ENCODE measurements around the gene FSTL4. TPM values are rescaled to one million over a fixed set of nuclear protein-coding genes. Genes with fewer than 3 reads are reported as not detected.

The FSTL4 gene
- total RNA-seq, 6 donors from 2014 or later, result 0.49 to 4.6 (median 1.1) TPM

GRCh38 chr5:133526368-133526767 lies 86.0 kb downstream of the FSTL4 start:
- no peak for TF ChIP-seq POLR2A (IDR thresholded peaks at IDR 0.05)
- no peak for TF ChIP-seq POLR2AphosphoS5 (IDR thresholded peaks at IDR 0.05)
- TF ChIP-seq CTCF (IDR thresholded peaks at IDR 0.05), result no peak
- no peak for TF ChIP-seq EP300 (IDR thresholded peaks at IDR 0.05)
- Histone ChIP-seq H3K36me3 (no peaks in the 10 kb centered on the region), H3K9me3 (no peaks in the 10 kb centered on the region), H3K27ac (no peak overlapping the region), H3K27me3 (no peaks in the 10 kb centered on the region), H3K4me3 (no peak overlapping the region), H3K4me1 (no peaks in the 10 kb centered on the region)
- no peak for ATAC-seq (ENCODE audit: low FRiP score in 2 of 2)
- 84 to 90% methylated on average over 7 of the region's 7 CpGs for WGBS, 2 donors
- DNase-seq, result no peak

GRCh38 chr5:133525126-133525525 lies 87.2 kb downstream of the FSTL4 start:
- H3K27me3 ChIP-seq, result no peaks in the 10 kb centered on the region
- H3K9me3 ChIP-seq, result no peaks in the 10 kb centered on the region
- H3K4me1 ChIP-seq, result peaks cover 0 to 3% (median 0%) of the 10 kb centered on the region in 4 donors
- DNase-seq (no peak), ATAC-seq (ENCODE audit: low FRiP score in 2 of 2) (no peak)
- no peak overlapping the region for H3K27ac ChIP-seq
- H3K4me3 ChIP-seq, result no peak overlapping the region
- no peaks in the 10 kb centered on the region for H3K36me3 ChIP-seq
- no peak for TF ChIP-seq POLR2AphosphoS5 (IDR thresholded peaks at IDR 0.05)
- 75 to 85% methylated on average over 3 of the region's 3 CpGs for WGBS, 2 donors

GRCh38 chr5:133524666-133525065 lies 87.7 kb downstream of the FSTL4 start:
- WGBS, 2 donors, result 80 to 100% methylated on average over 3 to 4 of the region's 4 CpGs
- Histone ChIP-seq H3K4me1 (peaks cover 0 to 3% (median 0%) of the 10 kb centered on the region in 4 donors), H3K27ac (no peak overlapping the region), H3K27me3 (no peaks in the 10 kb centered on the region), H3K36me3 (no peaks in the 10 kb centered on the region), H3K9me3 (no peaks in the 10 kb centered on the region), H3K4me3 (no peak overlapping the region)
- TF ChIP-seq CTCF (IDR thresholded peaks at IDR 0.05) (no peak), POLR2A (IDR thresholded peaks at IDR 0.05) (no peak)
- ATAC-seq (ENCODE audit: low FRiP score in 2 of 2) (no peak), DNase-seq (peak in 1 of 2 donors; percentile 24)

GRCh38 chr5:133523961-133524586 lies 88.3 kb downstream of the FSTL4 start:
- TF ChIP-seq POLR2AphosphoS5 (IDR thresholded peaks at IDR 0.05), result no peak
- TF ChIP-seq EP300 (IDR thresholded peaks at IDR 0.05), result no peak
- no peak for TF ChIP-seq POLR2A (IDR thresholded peaks at IDR 0.05)
- no peak for TF ChIP-seq CTCF (IDR thresholded peaks at IDR 0.05)
- WGBS, 2 donors, result 85 to 86% methylated on average over 12 of the region's 12 CpGs
- ATAC-seq (ENCODE audit: low FRiP score in 2 of 2) (no peak), DNase-seq (no peak)
- no peaks in the 10 kb centered on the region for H3K27me3 ChIP-seq
- no peaks in the 10 kb centered on the region for H3K9me3 ChIP-seq
- H3K27ac ChIP-seq, result no peak overlapping the region
- H3K4me3 ChIP-seq, result no peak overlapping the region
- H3K36me3 ChIP-seq, result no peaks in the 10 kb centered on the region
- H3K4me1 ChIP-seq, result peaks cover 0 to 7% (median 0%) of the 10 kb centered on the region in 4 donors

- H3K27me3 ChIP-seq, result no peaks in the 10 kb centered on the region
- ATAC-seq (ENCODE audit: low FRiP score in 2 of 2) (no peak), DNase-seq (no peak)
- TF ChIP-seq POLR2A (IDR thresholded peaks at IDR 0.05), result no peak
- no peak for TF ChIP-seq CTCF (IDR thresholded peaks at IDR 0.05)
- no peak for TF ChIP-seq POLR2AphosphoS5 (IDR thresholded peaks at IDR 0.05)
- 76% methylated on average over 9 of the region's 9 CpGs for WGBS, 2 donors
- no peak overlapping the region for H3K27ac ChIP-seq
- H3K4me1 ChIP-seq, result peaks cover 0 to 7% (median 0%) of the 10 kb centered on the region in 4 donors
- H3K4me3 ChIP-seq, result no peak overlapping the region
- no peaks in the 10 kb centered on the region for H3K36me3 ChIP-seq
- H3K9me3 ChIP-seq, result no peaks in the 10 kb centered on the region
Measured at GRCh38 chr5:133523013-133523658, 89.2 kb downstream of the FSTL4 start.

Measured in upper lobe of left lung (tissue), 6 donors.